ENCODE results near the gene MELTF. TPM values are rescaled to one million over a fixed set of nuclear protein-coding genes. Genes with fewer than 3 reads are reported as not detected.

MELTF gene
- total RNA-seq, 1 donor: 5.6 TPM

- DNase-seq (ENCODE audit: low read depth): no peak
These were observed 30.5 kb downstream of the MELTF start for GRCh38 chr3:196998966-196999760.

GRCh38 chr3:196997311-196997710 is 32.3 kb downstream of the MELTF start:
- no peak overlapping the region for H3K4me3 ChIP-seq (ENCODE audit: low read depth, low read length)
- DNase-seq (ENCODE audit: low read depth): no peak
- TF ChIP-seq, protein P1, sequence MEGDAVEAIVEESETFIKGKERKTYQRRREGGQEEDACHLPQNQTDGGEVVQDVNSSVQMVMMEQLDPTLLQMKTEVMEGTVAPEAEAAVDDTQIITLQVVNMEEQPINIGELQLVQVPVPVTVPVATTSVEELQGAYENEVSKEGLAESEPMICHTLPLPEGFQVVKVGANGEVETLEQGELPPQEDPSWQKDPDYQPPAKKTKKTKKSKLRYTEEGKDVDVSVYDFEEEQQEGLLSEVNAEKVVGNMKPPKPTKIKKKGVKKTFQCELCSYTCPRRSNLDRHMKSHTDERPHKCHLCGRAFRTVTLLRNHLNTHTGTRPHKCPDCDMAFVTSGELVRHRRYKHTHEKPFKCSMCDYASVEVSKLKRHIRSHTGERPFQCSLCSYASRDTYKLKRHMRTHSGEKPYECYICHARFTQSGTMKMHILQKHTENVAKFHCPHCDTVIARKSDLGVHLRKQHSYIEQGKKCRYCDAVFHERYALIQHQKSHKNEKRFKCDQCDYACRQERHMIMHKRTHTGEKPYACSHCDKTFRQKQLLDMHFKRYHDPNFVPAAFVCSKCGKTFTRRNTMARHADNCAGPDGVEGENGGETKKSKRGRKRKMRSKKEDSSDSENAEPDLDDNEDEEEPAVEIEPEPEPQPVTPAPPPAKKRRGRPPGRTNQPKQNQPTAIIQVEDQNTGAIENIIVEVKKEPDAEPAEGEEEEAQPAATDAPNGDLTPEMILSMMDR (IDR thresholded peaks at IDR 0.05; ENCODE audit: insufficient read depth, low read length): no peak

More at GRCh38 chr3:196998966-196999760, 30.5 kb downstream of the MELTF start:
- TF ChIP-seq, protein P1 (IDR thresholded peaks at IDR 0.05; ENCODE audit: insufficient read depth, low read length): no peak
- no peak overlapping the region for H3K4me3 ChIP-seq (ENCODE audit: low read depth, low read length)

DNA sequence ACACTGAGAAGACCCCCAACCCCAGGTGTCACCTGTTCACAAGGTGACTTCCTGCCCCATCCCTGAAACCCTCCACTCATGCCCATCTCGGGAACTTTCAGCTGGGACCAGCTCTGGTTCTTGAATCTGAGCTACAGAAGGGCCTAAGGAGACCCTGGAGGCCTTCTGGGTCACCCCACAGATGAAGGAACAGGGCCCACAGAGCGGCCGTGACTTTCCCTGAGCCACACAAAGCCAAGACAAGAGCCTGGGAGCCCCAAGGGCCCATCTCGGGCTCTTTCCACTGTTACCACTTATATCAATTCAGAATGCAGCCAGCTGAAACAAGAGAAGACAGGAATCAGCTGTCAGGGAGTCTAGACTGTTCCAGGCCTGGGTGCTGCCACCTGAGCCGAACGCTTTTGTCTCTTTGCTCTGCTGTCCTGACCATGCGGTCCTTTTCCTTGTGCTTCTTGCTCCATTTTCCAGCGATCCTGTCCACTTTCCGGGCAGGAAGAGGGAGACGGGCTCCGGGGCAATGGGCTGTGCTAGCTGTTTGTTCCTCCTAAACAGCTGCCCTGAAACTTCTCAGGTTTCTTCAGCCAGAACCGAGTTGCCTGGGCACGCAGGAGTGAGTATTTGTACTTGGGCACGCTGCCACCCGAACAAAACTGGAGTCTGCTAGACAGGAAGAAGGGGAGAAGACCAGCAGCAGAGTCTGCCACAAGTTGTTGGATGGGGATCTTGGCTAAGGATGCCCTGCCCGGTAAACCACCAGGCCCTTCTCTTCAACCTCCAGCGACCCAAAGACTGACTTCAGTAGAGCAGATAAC is 33.0 kb downstream of the MELTF start:
- H3K4me3 ChIP-seq (ENCODE audit: low read depth, low read length): no peak overlapping the region
- TF ChIP-seq, protein P1 (IDR thresholded peaks at IDR 0.05; ENCODE audit: insufficient read depth, low read length): no peak
- no peak for DNase-seq (ENCODE audit: low read depth)

GRCh38 chr3:196995646-196996355 is 33.8 kb downstream of the MELTF start:
- no peak for DNase-seq (ENCODE audit: low read depth)
- TF ChIP-seq, protein P1 (IDR thresholded peaks at IDR 0.05; ENCODE audit: insufficient read depth, low read length): no peak
- no peak overlapping the region for H3K4me3 ChIP-seq (ENCODE audit: low read depth, low read length)

GRCh38 chr3:196995027-196995426 is 34.6 kb downstream of the MELTF start:
- DNase-seq (ENCODE audit: low read depth): no peak
- no peak overlapping the region for H3K4me3 ChIP-seq (ENCODE audit: low read depth, low read length)
- TF ChIP-seq, protein P1 (IDR thresholded peaks at IDR 0.05; ENCODE audit: insufficient read depth, low read length): no peak

DNA sequence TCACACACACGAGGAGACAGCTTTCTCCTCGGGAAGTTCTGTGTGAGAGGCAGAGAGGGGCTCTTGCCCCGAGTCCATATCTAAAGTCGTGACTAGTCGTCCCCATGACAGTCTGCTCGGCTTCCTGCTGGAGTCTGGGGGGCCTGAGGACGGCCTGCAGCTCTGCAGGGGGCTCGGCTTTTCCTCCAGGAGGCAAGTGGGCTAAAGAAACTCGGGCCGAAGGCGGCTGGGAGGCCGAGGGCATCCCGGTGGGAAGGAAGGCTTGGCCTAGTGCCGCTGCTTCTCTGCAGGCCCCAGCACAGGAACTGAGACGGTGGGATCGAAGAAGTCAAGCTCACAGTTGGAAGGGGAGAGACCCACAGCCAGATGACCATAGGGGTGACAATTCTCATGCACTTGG is 35.6 kb downstream of the MELTF start:
- no peak for DNase-seq (ENCODE audit: low read depth)
- no peak overlapping the region for H3K4me3 ChIP-seq (ENCODE audit: low read depth, low read length)
- TF ChIP-seq, protein P1 (IDR thresholded peaks at IDR 0.05; ENCODE audit: insufficient read depth, low read length): no peak

Measured in fibroblast of the aortic adventitia (primary cell).